Mammary epithelial cell (primary cell): ENCODE data around the gene FGFRL1.

Source experiments
- EZH2 ChIP-seq: IDR thresholded peaks from 2 replicates; pipeline ENCODE4 v1.6.1; 2012; ENCODE audit warnings: low read length, inconsistent platforms, borderline replicate concordance
- TF ChIP-seq, protein P1 (sequence below), 2 donors: IDR thresholded peaks in 1 of 2; conservative IDR thresholded peaks in 1 of 2; 2 replicates each; pipeline ENCODE4 v1.5.1; 2011 to 2012; ENCODE audit warnings: inconsistent platforms in 2 of 2, low read length in 2 of 2, mild to moderate bottlenecking in 2 of 2, control low read depth in 1 of 2, low read depth in 1 of 2; ENCODE audit not compliant: insufficient read depth in 1 of 2; ENCODE audit errors: extremely low read depth in 1 of 2

- TF ChIP-seq, protein P1, sequence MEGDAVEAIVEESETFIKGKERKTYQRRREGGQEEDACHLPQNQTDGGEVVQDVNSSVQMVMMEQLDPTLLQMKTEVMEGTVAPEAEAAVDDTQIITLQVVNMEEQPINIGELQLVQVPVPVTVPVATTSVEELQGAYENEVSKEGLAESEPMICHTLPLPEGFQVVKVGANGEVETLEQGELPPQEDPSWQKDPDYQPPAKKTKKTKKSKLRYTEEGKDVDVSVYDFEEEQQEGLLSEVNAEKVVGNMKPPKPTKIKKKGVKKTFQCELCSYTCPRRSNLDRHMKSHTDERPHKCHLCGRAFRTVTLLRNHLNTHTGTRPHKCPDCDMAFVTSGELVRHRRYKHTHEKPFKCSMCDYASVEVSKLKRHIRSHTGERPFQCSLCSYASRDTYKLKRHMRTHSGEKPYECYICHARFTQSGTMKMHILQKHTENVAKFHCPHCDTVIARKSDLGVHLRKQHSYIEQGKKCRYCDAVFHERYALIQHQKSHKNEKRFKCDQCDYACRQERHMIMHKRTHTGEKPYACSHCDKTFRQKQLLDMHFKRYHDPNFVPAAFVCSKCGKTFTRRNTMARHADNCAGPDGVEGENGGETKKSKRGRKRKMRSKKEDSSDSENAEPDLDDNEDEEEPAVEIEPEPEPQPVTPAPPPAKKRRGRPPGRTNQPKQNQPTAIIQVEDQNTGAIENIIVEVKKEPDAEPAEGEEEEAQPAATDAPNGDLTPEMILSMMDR (conservative IDR thresholded peaks at IDR 0.05 in 1 of 2, IDR thresholded peaks at IDR 0.05 in 1 of 2; ENCODE audit: extremely low read depth in 1 of 2, insufficient read depth in 1 of 2, low read depth in 1 of 2, low read length in 2 of 2), result no peak
- TF ChIP-seq EZH2, result no peak
Measured at GRCh38 chr4:1035510-1035909, 24.1 kb downstream of the FGFRL1 start.
